Sigmoid colon (tissue), 7 donors: ENCODE data around the gene TM4SF1. TPM values are rescaled to one million over a fixed set of nuclear protein-coding genes. Genes with fewer than 3 reads are reported as not detected.

Source experiments
- DNase-seq: peaks from one replicate; pipeline ENCODE4 v3.0.0-alpha.2; 2019
- H3K27ac ChIP-seq, 4 donors: fragments of 200-600 bp; sonication (generic); one replicate each; pipeline ENCODE4 v1.5.1; 2016 to 2019; ENCODE audit warnings: mild to moderate bottlenecking in 1 of 4
- H3K27me3 ChIP-seq, 3 donors: fragments of 200-600 bp; sonication (generic); one replicate each; pipeline ENCODE4 v1.5.1; 2019; ENCODE audit warnings: mild to moderate bottlenecking in 1 of 3
- H3K36me3 ChIP-seq, 4 donors: fragments of 200-600 bp; sonication (generic); one replicate each; pipeline ENCODE4 v1.5.1; 2016 to 2019
- H3K4me1 ChIP-seq, 4 donors: fragments of 200-600 bp; sonication (generic); one replicate each; pipeline ENCODE4 v1.5.1; 2017 to 2019
- H3K4me3 ChIP-seq, 4 donors: fragments of 200-600 bp; sonication (generic); one replicate each; pipeline ENCODE4 v1.5.1; 2017 to 2019; ENCODE audit warnings: mild to moderate bottlenecking in 2 of 4, moderate library complexity in 1 of 4
- H3K9me3 ChIP-seq, 4 donors: fragments of 200-600 bp in 3 of 4; sonication (generic) in 3 of 4; one replicate each; pipeline versions ENCODE4 v1.5.1 to v1.6.1; 2013 to 2019
- POLR2A ChIP-seq, 2 donors: fragments of 450-650 bp; IDR thresholded peaks; one replicate each; pipeline ENCODE4 v1.6.1; 2016; ENCODE audit warnings: antibody characterized with exemption in 2 of 2, mild to moderate bottlenecking in 2 of 2, moderate library complexity in 2 of 2
- POLR2AphosphoS5 ChIP-seq, 4 donors: sonication (generic); formaldehyde crosslinking; IDR thresholded peaks; one replicate each; pipeline ENCODE4 v1.6.1; 2017; ENCODE audit warnings: antibody characterized with exemption in 4 of 4
- WGBS, 2 donors: extraction: QIAGEN DNeasy Blood & Tissue Kit; methylation state at CpG; one replicate each; pipeline ENCODE4 v1.1.7; 2013; 5-methylcytosine and 5-hydroxymethylcytosine counted together
- intact Hi-C: fragments of 100-400 bp; cut with DNase I; formaldehyde crosslinking; loops from one replicate; pipeline ENCODE4 v1.15.1; 2023
- polyA plus RNA-seq, 3 donors: library from polyadenylated mRNA; stranded (reverse); fragments of 200-250 nt; gene quantifications; one replicate each; pipeline ENCODE4 v1.2.3, GENCODE V29; 2013
- total RNA-seq, 4 donors: library from RNA; depleted of rRNA; stranded (reverse); fragments of >200 nt; gene quantifications; one replicate each; pipeline ENCODE4 v1.1.0, GENCODE V29; 2016
- donor health status: healthy with polysubstance abuse.
- donor health status: Bipolar disorder and iron deficiency.
- donor health status: healthy.

TM4SF1 gene
- total and polyA plus RNA-seq, 7 donors, result 18.0 to 76.2 (median 35.6) TPM

- H3K4me1 ChIP-seq, result no peaks in the 10 kb centered on the region
- TF ChIP-seq POLR2AphosphoS5 (IDR thresholded peaks at IDR 0.05), result no peak
- TF ChIP-seq POLR2A (IDR thresholded peaks at IDR 0.05), result no peak
- intact Hi-C loops, result no loop called here
- 96 to 97% methylated on average over 3 of the region's 3 CpGs for WGBS, 2 donors
- H3K36me3 ChIP-seq, result no peaks in the 10 kb centered on the region
- no peak for DNase-seq
- H3K27ac ChIP-seq, result no peak overlapping the region
- no peaks in the 10 kb centered on the region for H3K9me3 ChIP-seq
- H3K27me3 ChIP-seq, result no peaks in the 10 kb centered on the region
- H3K4me3 ChIP-seq, result no peak overlapping the region
Observed at GRCh38 chr3:149319750-149320149, 57.7 kb downstream of the TM4SF1 start.

Other genes with a start within 250 kb of the TM4SF1 start
- gene HPS3, start 248.0 kb downstream of the TM4SF1 start, total RNA-seq, result 10 to 100 TPM; 14.8 to 25.3 (median 16.4) TPM
- gene HPS3, start 248.0 kb downstream of the TM4SF1 start, polyA plus RNA-seq, result 10 to 100 TPM in 1 of 3 donors, 1 to 10 TPM in 2; 7.8 to 12.3 (median 8.3) TPM
- gene CP, start 155.8 kb downstream of the TM4SF1 start, total RNA-seq, result 1 to 10 TPM; 3.7 to 7.1 (median 6.1) TPM
- gene CP, start 155.8 kb downstream of the TM4SF1 start, polyA plus RNA-seq, result 10 to 100 TPM in 2 of 3 donors, under 1 TPM in 1; 0.69 to 13.2 (median 10.6) TPM
- gene TM4SF18, start 44.0 kb downstream of the TM4SF1 start, total RNA-seq, result 10 to 100 TPM in 1 of 4 donors, 1 to 10 TPM in 3; 2.3 to 11.6 (median 5.3) TPM
- gene TM4SF18, start 44.0 kb downstream of the TM4SF1 start, polyA plus RNA-seq, result 1 to 10 TPM in 1 of 3 donors, under 1 TPM in 2; 0.46 to 1.4 (median 0.60) TPM
- gene TM4SF4, start 97.0 kb upstream of the TM4SF1 start, total RNA-seq, result 10 to 100 TPM in 2 of 4 donors, 1 to 10 TPM in 2; 4.1 to 17.1 (median 10.6) TPM
- gene TM4SF4, start 97.0 kb upstream of the TM4SF1 start, polyA plus RNA-seq, result 1 to 10 TPM in 1 of 3 donors, under 1 TPM in 1, not detected in 1; 0.92 to 5.8 TPM